GM12872 (cell line): ENCODE results near the gene WDFY3.

Experiments
- CTCF ChIP-seq: IDR thresholded peaks from 3 replicates; pipeline ENCODE4 v1.5.1; 2011; ENCODE audit warnings: low read depth, mild to moderate bottlenecking, low read length, moderate library complexity; ENCODE audit not compliant: insufficient read depth

Gene WDFY3

GRCh38 chr4:84875636-84876371 is 90.7 kb downstream of the WDFY3 start:
- TF ChIP-seq CTCF: no peak

- TF ChIP-seq CTCF: no peak
Measured at GRCh38 chr4:84874619-84875018, 91.9 kb downstream of the WDFY3 start.

- TF ChIP-seq CTCF: no peak
Measured at GRCh38 chr4:84870398-84871163, 95.9 kb downstream of the WDFY3 start.

GRCh38 chr4:84866295-84866694 is 100.2 kb downstream of the WDFY3 start:
- no peak for TF ChIP-seq CTCF

- no peak for TF ChIP-seq CTCF
Measured at GRCh38 chr4:84865600-84865999, 100.9 kb downstream of the WDFY3 start.

- TF ChIP-seq CTCF: no peak
Measured at GRCh38 chr4:84862064-84862463, 104.4 kb downstream of the WDFY3 start.

GRCh38 chr4:84857296-84857695 is 109.2 kb downstream of the WDFY3 start:
- no peak for TF ChIP-seq CTCF
